AG04450 (cell line): ENCODE data around the gene ANP32B. TPM values are rescaled to one million over a fixed set of nuclear protein-coding genes. Genes with fewer than 3 reads are reported as not detected.

Experiments used
- CTCF ChIA-PET: fragments of 300-600, 350-600 bp; formaldehyde crosslinking; extraction: SDS; loops from one replicate; lab custom pipeline; 2022; ENCODE audit warnings: antibody characterized with exemption, inconsistent platforms; lab: Charles Lee
- POLR2A ChIA-PET: fragments of 350-600 bp; formaldehyde crosslinking; extraction: SDS; loops from one replicate; lab custom pipeline; 2021; ENCODE audit warnings: antibody characterized with exemption, inconsistent platforms; lab: Yijun Ruan, JAX
- DNase-seq: peaks from one replicate; pipeline ENCODE4 v3.0.0-alpha.2; 2011; ENCODE audit warnings: low read depth, low spot score
- H3K27ac ChIP-seq: one replicate; pipeline ENCODE4 v1.5.1; 2012; ENCODE audit warnings: low read depth, low read length, control low read depth
- H3K27me3 ChIP-seq: one replicate; pipeline ENCODE4 v1.6.0; 2012; ENCODE audit warnings: low read length; ENCODE audit not compliant: control insufficient read depth, insufficient read depth
- H3K4me3 ChIP-seq: 2 replicates; pipeline ENCODE4 v1.5.1; 2011; ENCODE audit warnings: mild to moderate bottlenecking, low read depth, low read length, control low read depth
- H3K9me3 ChIP-seq: 2 replicates; pipeline ENCODE4 v1.5.1; 2012; ENCODE audit warnings: low read length; ENCODE audit not compliant: control insufficient read depth, insufficient read depth
- CTCF ChIP-seq: IDR thresholded peaks from 2 replicates; pipeline ENCODE4 v1.5.1; 2011; ENCODE audit warnings: low read depth, low read length, control low read depth, inconsistent platforms
- polyA plus RNA-seq: library from polyadenylated mRNA; depleted of rRNA; stranded (reverse); fragments of >200 nt; gene quantifications from 2 replicates; pipeline ENCODE4 v1.2.3, GENCODE V29; 2011

Gene ANP32B
- polyA plus RNA-seq, 1 experiment = 59.0 TPM

GRCh38 chr9:97983589-97984187, 547 bp downstream of the ANP32B start:
- Histone ChIP-seq H3K27me3 (no peaks in the 10 kb centered on the region), H3K4me3 (peak overlapping the region; percentile 78), H3K9me3 (peaks cover 3% of the 10 kb centered on the region; the same call in 1 of the 2 replicates), H3K27ac (peak overlapping the region; percentile 70)
- ChIA-PET CTCF (interaction anchor here (0.7 to 6.8 kb wide), 4 partner anchors 13 to 208 kb away, joined by 3 to 40 read pairs (median 9); partner anchors contain the start of gene TRMO), POLR2A (interaction anchor here (0.5 to 2.3 kb wide), 6 partner anchors 20 to 74 kb away, joined by 3 to 12 read pairs (median 4); partner anchors contain the start of genes NANS and TRMO)
- no peak for TF ChIP-seq CTCF
- DNase-seq = no peak

- CTCF ChIA-PET = interaction anchor here (0.7 to 6.8 kb wide), 5 partner anchors 13 to 207 kb away, joined by 3 to 40 read pairs (median 4); partner anchors contain the start of gene TRMO
- DNase-seq = peak; percentile 36
- peaks cover 3% of the 10 kb centered on the region; the same call in 1 of the 2 replicates for H3K9me3 ChIP-seq
- peak overlapping the region; percentile 61 for H3K27ac ChIP-seq
- POLR2A ChIA-PET = interaction anchor here (0.7 to 2.3 kb wide), 3 partner anchors 26 to 72 kb away, joined by 3 to 12 read pairs (median 7); partner anchors contain the start of gene NANS
- H3K4me3 ChIP-seq = peak overlapping the region; percentile 78
- H3K27me3 ChIP-seq = no peaks in the 10 kb centered on the region
- TF ChIP-seq CTCF = no peak
Observed at GRCh38 chr9:97984188-97985057, 1.3 kb downstream of the ANP32B start.

GRCh38 chr9:97985058-97985861, 2.1 kb downstream of the ANP32B start:
- DNase-seq = no peak
- ChIA-PET POLR2A (interaction anchor here (1.7 kb wide), 1 partner anchor 71 kb away, joined by 7 read pairs; the partner anchor contains the start of gene NANS), CTCF (interaction anchor here (0.7 to 1.6 kb wide), 3 partner anchors 61 to 63 kb away, joined by 3 to 11 read pairs (median 4); partner anchors contain the start of gene TRMO)

GRCh38 chr9:97987487-97987886, 4.3 kb downstream of the ANP32B start:
- POLR2A ChIA-PET = no interaction called here
- Histone ChIP-seq H3K27ac (no peak overlapping the region), H3K9me3 (peaks cover 3% of the 10 kb centered on the region; the same call in 1 of the 2 replicates), H3K4me3 (no peak overlapping the region), H3K27me3 (no peaks in the 10 kb centered on the region)
- CTCF ChIA-PET = interaction anchor here (0.6 to 1.0 kb wide), 4 partner anchors 46 to 85 kb away, joined by 3 to 9 read pairs (median 4); partner anchors contain the start of gene TRMO
- TF ChIP-seq CTCF = no peak
- DNase-seq = no peak

More at GRCh38 chr9:97985058-97985861, 2.1 kb downstream of the ANP32B start:
- no peaks in the 10 kb centered on the region for H3K27me3 ChIP-seq
- peak overlapping the region; percentile 78 for H3K4me3 ChIP-seq
- peaks cover 3% of the 10 kb centered on the region; the same call in 1 of the 2 replicates for H3K9me3 ChIP-seq
- 0 out of 2 replicates have a peak, but pooled peaks have one; percentile 2 for TF ChIP-seq CTCF
- no peak overlapping the region for H3K27ac ChIP-seq
